B cell (primary cell): ENCODE data around the gene PRDX2.

ENCODE experiments used
- EZH2 ChIP-seq: IDR thresholded peaks from 2 replicates; pipeline ENCODE4 v1.6.1; 2012; ENCODE audit warnings: borderline replicate concordance, low read depth, mild to moderate bottlenecking, moderate library complexity, low read length; ENCODE audit not compliant: insufficient read depth, poor library complexity, severe bottlenecking
- TF ChIP-seq, protein P1 (sequence below): fragments of 200-600 bp; IDR thresholded peaks from one replicate; pipeline ENCODE4 v1.8.0; 2022; ENCODE audit warnings: antibody characterized with exemption, mild to moderate bottlenecking

GRCh38 chr19:12757544-12758274, 43.9 kb downstream of the PRDX2 start:
- TF ChIP-seq, protein P1, sequence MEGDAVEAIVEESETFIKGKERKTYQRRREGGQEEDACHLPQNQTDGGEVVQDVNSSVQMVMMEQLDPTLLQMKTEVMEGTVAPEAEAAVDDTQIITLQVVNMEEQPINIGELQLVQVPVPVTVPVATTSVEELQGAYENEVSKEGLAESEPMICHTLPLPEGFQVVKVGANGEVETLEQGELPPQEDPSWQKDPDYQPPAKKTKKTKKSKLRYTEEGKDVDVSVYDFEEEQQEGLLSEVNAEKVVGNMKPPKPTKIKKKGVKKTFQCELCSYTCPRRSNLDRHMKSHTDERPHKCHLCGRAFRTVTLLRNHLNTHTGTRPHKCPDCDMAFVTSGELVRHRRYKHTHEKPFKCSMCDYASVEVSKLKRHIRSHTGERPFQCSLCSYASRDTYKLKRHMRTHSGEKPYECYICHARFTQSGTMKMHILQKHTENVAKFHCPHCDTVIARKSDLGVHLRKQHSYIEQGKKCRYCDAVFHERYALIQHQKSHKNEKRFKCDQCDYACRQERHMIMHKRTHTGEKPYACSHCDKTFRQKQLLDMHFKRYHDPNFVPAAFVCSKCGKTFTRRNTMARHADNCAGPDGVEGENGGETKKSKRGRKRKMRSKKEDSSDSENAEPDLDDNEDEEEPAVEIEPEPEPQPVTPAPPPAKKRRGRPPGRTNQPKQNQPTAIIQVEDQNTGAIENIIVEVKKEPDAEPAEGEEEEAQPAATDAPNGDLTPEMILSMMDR = peak; percentile 88
- no peak for TF ChIP-seq EZH2
